ENCODE data around the gene TPRX2. TPM values are rescaled to one million over a fixed set of nuclear protein-coding genes. Genes with fewer than 3 reads are reported as not detected.
A peak's percentile ranks its signal among the peaks of the same experiment; 100 is the strongest.

The TPRX2 gene
- total RNA-seq, 6 experiments from 2014 or later = not detected

- peak within 1 kb of the TSS; percentile 51 to 99 (median 93) for H3K27ac ChIP-seq
- H3K27me3 ChIP-seq = no peaks in the 10 kb centered on the region
- 22% methylated on average over 12 of the region's 12 CpGs for WGBS (ENCODE audit: insufficient coverage, low coverage, low lambda C conversion rate, missing lambda C conversion rate)
- peak; percentile 98 for TF ChIP-seq POLR2A (IDR thresholded peaks at IDR 0.05)
- no peak for TF ChIP-seq CTCF (IDR thresholded peaks at IDR 0.05)
- DNase-seq (peak in 2 of 3 donors; percentile 64 to 71), ATAC-seq (peak; percentile 32 to 85 (median 68))
- H3K4me3 ChIP-seq = peak within 1 kb of the TSS; percentile 36 to 86 (median 85)
- H3K36me3 ChIP-seq = peaks cover 0 to 44% (median 16%) of the 10 kb centered on the region in 4 donors
- intact Hi-C loops (cut with DNase I) = no loop called here
- no peaks in the 10 kb centered on the region for H3K9me3 ChIP-seq
- H3K4me1 ChIP-seq = peaks cover 0 to 41% (median 4%) of the 10 kb centered on the region in 4 donors
Measured at GRCh38 chr19:47886010-47886559, 27.1 kb downstream of the TPRX2 start, which contains the start of gene SULT2A1. SULT2A1 (minus strand) TSS chr19:47886315; CDS start chr19:47886257, 58 bp downstream.

GRCh38 chr19:47890865-47891621, 32.0 kb downstream of the TPRX2 start:
- intact Hi-C loops (cut with DNase I) = no loop called here
- H3K4me1 ChIP-seq = peaks cover 0 to 58% (median 13%) of the 10 kb centered on the region in 4 donors
- no peak for ATAC-seq
- WGBS (ENCODE audit: insufficient coverage, low coverage, low lambda C conversion rate, missing lambda C conversion rate) = 50% methylated on average over 7 of the region's 7 CpGs
- peak overlapping the region; percentile 63 to 95 (median 93) for H3K27ac ChIP-seq
- no peak overlapping the region for H3K4me3 ChIP-seq
- H3K27me3 ChIP-seq = no peaks in the 10 kb centered on the region
- H3K9me3 ChIP-seq = no peaks in the 10 kb centered on the region
- DNase-seq = peak in 1 of 3 donors; percentile 42
- TF ChIP-seq POLR2A (IDR thresholded peaks at IDR 0.05) (no peak), CTCF (IDR thresholded peaks at IDR 0.05) (no peak)
- H3K36me3 ChIP-seq = no peaks in the 10 kb centered on the region

- H3K4me3 ChIP-seq = no peak overlapping the region
- H3K9me3 ChIP-seq = no peaks in the 10 kb centered on the region
- intact Hi-C loops (cut with DNase I) = no loop called here
- H3K27ac ChIP-seq = peak overlapping the region; percentile 63 to 95 (median 93)
- DNase-seq (no peak), ATAC-seq (no peak)
- H3K36me3 ChIP-seq = no peaks in the 10 kb centered on the region
- no peaks in the 10 kb centered on the region for H3K27me3 ChIP-seq
- TF ChIP-seq CTCF (IDR thresholded peaks at IDR 0.05) = no peak
- TF ChIP-seq POLR2A (IDR thresholded peaks at IDR 0.05) = no peak
- WGBS (ENCODE audit: insufficient coverage, low coverage, low lambda C conversion rate, missing lambda C conversion rate) = 13% methylated on average over 2 of the region's 2 CpGs
- peaks cover 0 to 62% (median 16%) of the 10 kb centered on the region in 4 donors for H3K4me1 ChIP-seq
Measured at GRCh38 chr19:47891622-47891922, 32.5 kb downstream of the TPRX2 start.

GRCh38 chr19:47891923-47892666, 33.1 kb downstream of the TPRX2 start:
- 17% methylated on average over 7 of the region's 7 CpGs for WGBS (ENCODE audit: insufficient coverage, low coverage, low lambda C conversion rate, missing lambda C conversion rate)
- DNase-seq (peak; percentile 66 to 91 (median 85)), ATAC-seq (peak; percentile 78 to 88 (median 80))
- no peaks in the 10 kb centered on the region for H3K36me3 ChIP-seq
- intact Hi-C loops (cut with DNase I) = no loop called here
- peak overlapping the region; percentile 82 to 95 (median 93) for H3K27ac ChIP-seq
- no peaks in the 10 kb centered on the region for H3K27me3 ChIP-seq
- H3K4me3 ChIP-seq = no peak overlapping the region
- TF ChIP-seq CTCF (IDR thresholded peaks at IDR 0.05) (no peak), POLR2A (IDR thresholded peaks at IDR 0.05) (peak; percentile 98)
- peaks cover 0 to 63% (median 18%) of the 10 kb centered on the region in 4 donors for H3K4me1 ChIP-seq
- no peaks in the 10 kb centered on the region for H3K9me3 ChIP-seq
